Measurements from ENCODE around the gene UBE2H. TPM values are rescaled to one million over a fixed set of nuclear protein-coding genes. Genes with fewer than 3 reads are reported as not detected.

UBE2H gene
- total RNA-seq, 1 donor from 2014 or later, result 114 TPM

DNA sequence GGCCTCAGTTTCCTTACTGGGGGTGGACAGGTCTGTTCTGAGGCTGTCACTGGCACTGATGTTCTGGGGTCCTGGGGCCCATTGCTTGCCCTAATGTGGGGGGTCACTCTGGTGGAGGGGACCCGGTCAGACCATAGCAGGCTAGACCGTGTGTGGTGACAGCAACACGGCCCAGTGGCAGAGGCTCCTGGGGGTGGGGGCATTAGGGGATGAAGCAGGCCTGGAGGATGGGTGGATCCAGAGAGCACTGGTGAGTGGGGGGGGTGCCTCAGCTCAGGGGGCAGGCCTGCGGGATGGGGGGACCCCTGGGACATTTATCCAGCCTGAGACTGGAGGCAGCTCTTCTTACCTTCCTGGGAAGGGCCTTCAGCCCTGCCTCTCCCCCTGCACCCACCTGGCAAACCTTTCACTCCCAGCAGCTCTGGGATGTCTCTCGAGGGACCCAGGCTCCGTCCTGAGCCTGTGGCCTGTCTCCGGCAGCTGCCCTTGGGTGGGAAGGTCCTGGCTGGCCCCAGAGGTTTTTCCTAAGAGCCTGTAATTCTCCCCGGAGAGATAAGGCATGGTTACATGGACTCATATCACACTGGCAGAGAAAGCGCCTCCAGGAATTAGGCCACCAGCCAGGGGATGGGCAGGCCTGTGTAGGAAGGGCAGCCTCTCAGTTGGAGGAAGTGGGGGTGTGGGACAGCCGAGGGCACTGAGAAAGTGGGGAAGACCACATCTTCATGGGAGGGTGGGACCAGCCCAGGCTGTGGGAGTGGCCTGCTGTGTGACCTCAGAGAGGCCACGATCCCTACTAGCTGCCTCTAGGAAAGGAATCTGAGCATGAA, 147.7 kb downstream of the UBE2H start:
- Histone ChIP-seq H3K4me3 (no peak overlapping the region), H3K79me2 (ENCODE audit: low read depth) (no peaks in the 10 kb centered on the region), H3K4me1 (no peaks in the 10 kb centered on the region), H4K20me1 (ENCODE audit: low read depth) (no peaks in the 10 kb centered on the region), H3F3A (ENCODE audit: low read depth) (peaks cover 4% of the 10 kb centered on the region), H3K9ac (no peak overlapping the region), H3K36me3 (no peaks in the 10 kb centered on the region), H3K4me2 (no peak overlapping the region), H3K27me3 (no peaks in the 10 kb centered on the region), H3K9me3 (ENCODE audit: low read depth) (no peaks in the 10 kb centered on the region), H2AFZ (replicated peaks) (peak overlapping the region; percentile 79), H3K27ac (no peak overlapping the region)
- DNase-seq (ENCODE audit: low spot score), result no peak
- TF ChIP-seq, protein P1, sequence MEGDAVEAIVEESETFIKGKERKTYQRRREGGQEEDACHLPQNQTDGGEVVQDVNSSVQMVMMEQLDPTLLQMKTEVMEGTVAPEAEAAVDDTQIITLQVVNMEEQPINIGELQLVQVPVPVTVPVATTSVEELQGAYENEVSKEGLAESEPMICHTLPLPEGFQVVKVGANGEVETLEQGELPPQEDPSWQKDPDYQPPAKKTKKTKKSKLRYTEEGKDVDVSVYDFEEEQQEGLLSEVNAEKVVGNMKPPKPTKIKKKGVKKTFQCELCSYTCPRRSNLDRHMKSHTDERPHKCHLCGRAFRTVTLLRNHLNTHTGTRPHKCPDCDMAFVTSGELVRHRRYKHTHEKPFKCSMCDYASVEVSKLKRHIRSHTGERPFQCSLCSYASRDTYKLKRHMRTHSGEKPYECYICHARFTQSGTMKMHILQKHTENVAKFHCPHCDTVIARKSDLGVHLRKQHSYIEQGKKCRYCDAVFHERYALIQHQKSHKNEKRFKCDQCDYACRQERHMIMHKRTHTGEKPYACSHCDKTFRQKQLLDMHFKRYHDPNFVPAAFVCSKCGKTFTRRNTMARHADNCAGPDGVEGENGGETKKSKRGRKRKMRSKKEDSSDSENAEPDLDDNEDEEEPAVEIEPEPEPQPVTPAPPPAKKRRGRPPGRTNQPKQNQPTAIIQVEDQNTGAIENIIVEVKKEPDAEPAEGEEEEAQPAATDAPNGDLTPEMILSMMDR (IDR thresholded peaks at IDR 0.05), result no peak
- TF ChIP-seq EZH2phosphoT487 (IDR thresholded peaks at IDR 0.05), result no peak
- TF ChIP-seq EZH2 (IDR thresholded peaks at IDR 0.05), result no peak
- Mint-ChIP-seq H3K9me3 (no peaks in the 10 kb centered on the region), H3K4me3 (no peak overlapping the region), H3K36me3 (no peaks in the 10 kb centered on the region), H3K4me1 (peaks cover 12% of the 10 kb centered on the region), H3K27ac (no peak overlapping the region), H3K27me3 (ENCODE audit: insufficient read depth, low read depth) (peaks cover 7% of the 10 kb centered on the region)

GRCh38 chr7:129804111-129804889, 148.5 kb downstream of the UBE2H start:
- no peaks in the 10 kb centered on the region for H3K9me3 Mint-ChIP-seq
- H3K4me1 ChIP-seq, result no peaks in the 10 kb centered on the region
- no peaks in the 10 kb centered on the region for H3K27me3 ChIP-seq
- TF ChIP-seq EZH2phosphoT487 (IDR thresholded peaks at IDR 0.05) (no peak), EZH2 (IDR thresholded peaks at IDR 0.05) (no peak)
- TF ChIP-seq, protein P1 (IDR thresholded peaks at IDR 0.05), result no peak
- H3K27me3 Mint-ChIP-seq (ENCODE audit: insufficient read depth, low read depth), result peaks cover 7% of the 10 kb centered on the region
- peaks cover 12% of the 10 kb centered on the region for H3K4me1 Mint-ChIP-seq
- peak overlapping the region; percentile 79 for H2AFZ ChIP-seq (replicated peaks)
- no peak for DNase-seq (ENCODE audit: low spot score)
- no peaks in the 10 kb centered on the region for H3K79me2 ChIP-seq (ENCODE audit: low read depth)
- peaks cover 4% of the 10 kb centered on the region for H3F3A ChIP-seq (ENCODE audit: low read depth)
- no peaks in the 10 kb centered on the region for H3K36me3 Mint-ChIP-seq
- no peaks in the 10 kb centered on the region for H3K9me3 ChIP-seq (ENCODE audit: low read depth)
- no peak overlapping the region for H3K4me3 ChIP-seq
- H3K36me3 ChIP-seq, result no peaks in the 10 kb centered on the region
- H3K4me3 Mint-ChIP-seq, result no peak overlapping the region
- no peaks in the 10 kb centered on the region for H4K20me1 ChIP-seq (ENCODE audit: low read depth)
- no peak overlapping the region for H3K27ac ChIP-seq
- H3K4me2 ChIP-seq, result no peak overlapping the region
- H3K27ac Mint-ChIP-seq, result no peak overlapping the region
- H3K9ac ChIP-seq, result no peak overlapping the region

GRCh38 chr7:129803546-129804081, 149.1 kb downstream of the UBE2H start:
- Histone ChIP-seq H3K36me3 (no peaks in the 10 kb centered on the region), H3K27me3 (no peaks in the 10 kb centered on the region), H3K79me2 (ENCODE audit: low read depth) (no peaks in the 10 kb centered on the region), H3K4me1 (no peaks in the 10 kb centered on the region), H3K9me3 (ENCODE audit: low read depth) (no peaks in the 10 kb centered on the region), H3K4me3 (no peak overlapping the region), H3K27ac (no peak overlapping the region), H3K4me2 (no peak overlapping the region), H4K20me1 (ENCODE audit: low read depth) (no peaks in the 10 kb centered on the region), H2AFZ (replicated peaks) (no peak overlapping the region), H3F3A (ENCODE audit: low read depth) (peaks cover 4% of the 10 kb centered on the region), H3K9ac (no peak overlapping the region)
- Mint-ChIP-seq H3K27me3 (ENCODE audit: insufficient read depth, low read depth) (peaks cover 7% of the 10 kb centered on the region), H3K36me3 (no peaks in the 10 kb centered on the region), H3K4me3 (no peak overlapping the region), H3K9me3 (no peaks in the 10 kb centered on the region), H3K4me1 (peaks cover 12% of the 10 kb centered on the region), H3K27ac (no peak overlapping the region)
- DNase-seq (ENCODE audit: low spot score), result no peak
- TF ChIP-seq, protein P1 (IDR thresholded peaks at IDR 0.05), result no peak
- TF ChIP-seq EZH2phosphoT487 (IDR thresholded peaks at IDR 0.05), result no peak
- no peak for TF ChIP-seq EZH2 (IDR thresholded peaks at IDR 0.05)

Data from neural progenitor cell (in vitro differentiated cells).